ENCODE results near the gene CYP26B1.

- TF ChIP-seq CTCF (IDR thresholded peaks at IDR 0.05; ENCODE audit: low read depth, low read length, missing input control) (no peak), EGR1 (IDR thresholded peaks at IDR 0.05; ENCODE audit: low read depth in 2 of 2) (no peak), RAD21 (IDR thresholded peaks at IDR 0.05) (no peak), ATF3 (IDR thresholded peaks at IDR 0.05) (no peak), YY1 (IDR thresholded peaks at IDR 0.05) (no peak), REST (IDR thresholded peaks at IDR 0.05) (no peak), GABPA (IDR thresholded peaks at IDR 0.05 in 1 of 2, conservative IDR thresholded peaks at IDR 0.05 in 1 of 2) (no peak), SP1 (IDR thresholded peaks at IDR 0.05) (no peak), ZBTB33 (IDR thresholded peaks at IDR 0.05) (no peak), MAX (IDR thresholded peaks at IDR 0.05) (no peak), FOXA1 (IDR thresholded peaks at IDR 0.05) (no peak), HNF4G (IDR thresholded peaks at IDR 0.05) (no peak), RXRA (IDR thresholded peaks at IDR 0.05) (no peak)
These were observed 12.5 kb downstream of the CYP26B1 start for GRCh38 chr2:72134997-72135800.

Measured in liver (tissue), 3 donors.